HUES64 (cell line): Measurements from ENCODE around the gene SLIT1.

Experiments used
- H3K27ac ChIP-seq: 2 replicates; pipeline ENCODE4 v1.7.0; 2013; ENCODE audit warnings: low read depth, low read length, inconsistent platforms
- H3K27me3 ChIP-seq: 2 replicates; pipeline ENCODE4 v1.6.1; 2013; ENCODE audit warnings: mild to moderate bottlenecking, low read length; ENCODE audit not compliant: insufficient read depth
- H3K36me3 ChIP-seq: 2 replicates; pipeline ENCODE4 v1.6.1; 2013; ENCODE audit warnings: mild to moderate bottlenecking, low read length; ENCODE audit not compliant: insufficient read depth
- H3K4me1 ChIP-seq: 2 replicates; pipeline ENCODE4 v1.6.1; 2013; ENCODE audit warnings: mild to moderate bottlenecking, low read length, moderate library complexity; ENCODE audit not compliant: insufficient read depth
- H3K4me3 ChIP-seq: 2 replicates; pipeline ENCODE4 v1.5.1; 2013; ENCODE audit warnings: mild to moderate bottlenecking, low read length, moderate library complexity
- H3K9ac ChIP-seq: 2 replicates; pipeline ENCODE4 v1.6.1; 2013; ENCODE audit warnings: mild to moderate bottlenecking, low read depth, low read length
- H3K9me3 ChIP-seq: 2 replicates; pipeline ENCODE4 v1.6.1; 2013; ENCODE audit warnings: low read depth, low read length; ENCODE audit not compliant: insufficient read depth
- WGBS: fragments of 150-250, 120-280 bp; methylation state at CpG from one replicate; pipeline ENCODE4 v1.1.7; 2013; ENCODE audit warnings: missing lambda C conversion rate; 5-methylcytosine and 5-hydroxymethylcytosine counted together

The SLIT1 gene

GRCh38 chr10:97128039-97128492 lies 57.7 kb downstream of the SLIT1 start:
- H3K4me1 ChIP-seq: no peaks in the 10 kb centered on the region
- no peaks in the 10 kb centered on the region for H3K36me3 ChIP-seq
- H3K9me3 ChIP-seq: no peaks in the 10 kb centered on the region
- 82% methylated on average over 11 of the region's 11 CpGs for WGBS
- H3K27me3 ChIP-seq: no peaks in the 10 kb centered on the region
- no peak overlapping the region for H3K9ac ChIP-seq
- H3K27ac ChIP-seq: no peak overlapping the region
- H3K4me3 ChIP-seq: no peak overlapping the region

GRCh38 chr10:97127509-97127908 lies 58.2 kb downstream of the SLIT1 start:
- Histone ChIP-seq H3K27ac (no peak overlapping the region), H3K36me3 (no peaks in the 10 kb centered on the region), H3K4me1 (no peaks in the 10 kb centered on the region), H3K9ac (no peak overlapping the region), H3K9me3 (no peaks in the 10 kb centered on the region), H3K4me3 (no peak overlapping the region), H3K27me3 (no peaks in the 10 kb centered on the region)
- WGBS: 94% methylated on average over 6 of the region's 7 CpGs

- Histone ChIP-seq H3K27me3 (no peaks in the 10 kb centered on the region), H3K27ac (no peak overlapping the region), H3K4me1 (no peaks in the 10 kb centered on the region), H3K36me3 (no peaks in the 10 kb centered on the region), H3K4me3 (no peak overlapping the region), H3K9me3 (no peaks in the 10 kb centered on the region), H3K9ac (no peak overlapping the region)
- WGBS: 71% methylated on average over 5 of the region's 5 CpGs
Measured at GRCh38 chr10:97124211-97124610, 61.5 kb downstream of the SLIT1 start.

- no peak overlapping the region for H3K27ac ChIP-seq
- 89% methylated on average over 4 of the region's 5 CpGs for WGBS
- H3K9ac ChIP-seq: no peak overlapping the region
- no peaks in the 10 kb centered on the region for H3K4me1 ChIP-seq
- no peak overlapping the region for H3K4me3 ChIP-seq
- H3K9me3 ChIP-seq: no peaks in the 10 kb centered on the region
- H3K36me3 ChIP-seq: no peaks in the 10 kb centered on the region
- no peaks in the 10 kb centered on the region for H3K27me3 ChIP-seq
Measured at GRCh38 chr10:97123765-97124164, 62.0 kb downstream of the SLIT1 start.

- Histone ChIP-seq H3K9ac (no peak overlapping the region), H3K4me3 (no peak overlapping the region), H3K27ac (no peak overlapping the region), H3K4me1 (no peaks in the 10 kb centered on the region), H3K36me3 (no peaks in the 10 kb centered on the region), H3K9me3 (no peaks in the 10 kb centered on the region), H3K27me3 (no peaks in the 10 kb centered on the region)
- 89% methylated on average over 4 of the region's 4 CpGs for WGBS
Measured at GRCh38 chr10:97121041-97121440, 64.7 kb downstream of the SLIT1 start.

GRCh38 chr10:97120370-97120769 lies 65.4 kb downstream of the SLIT1 start:
- no peak overlapping the region for H3K4me3 ChIP-seq
- H3K27me3 ChIP-seq: no peaks in the 10 kb centered on the region
- H3K4me1 ChIP-seq: no peaks in the 10 kb centered on the region
- no peak overlapping the region for H3K9ac ChIP-seq
- no peak overlapping the region for H3K27ac ChIP-seq
- 91% methylated on average over 15 of the region's 15 CpGs for WGBS
- H3K9me3 ChIP-seq: no peaks in the 10 kb centered on the region
- H3K36me3 ChIP-seq: no peaks in the 10 kb centered on the region

- H3K9me3 ChIP-seq: no peaks in the 10 kb centered on the region
- no peaks in the 10 kb centered on the region for H3K4me1 ChIP-seq
- no peaks in the 10 kb centered on the region for H3K27me3 ChIP-seq
- no peaks in the 10 kb centered on the region for H3K36me3 ChIP-seq
- 90% methylated on average over 20 of the region's 20 CpGs for WGBS
- no peak overlapping the region for H3K4me3 ChIP-seq
- no peak overlapping the region for H3K9ac ChIP-seq
- H3K27ac ChIP-seq: no peak overlapping the region
Measured at GRCh38 chr10:97119058-97119745, 66.6 kb downstream of the SLIT1 start.

- H3K4me3 ChIP-seq: no peak overlapping the region
- H3K9ac ChIP-seq: no peak overlapping the region
- no peak overlapping the region for H3K27ac ChIP-seq
- no peaks in the 10 kb centered on the region for H3K27me3 ChIP-seq
- 42% methylated on average over 2 of the region's 3 CpGs for WGBS
- no peaks in the 10 kb centered on the region for H3K36me3 ChIP-seq
- H3K4me1 ChIP-seq: no peaks in the 10 kb centered on the region
- no peaks in the 10 kb centered on the region for H3K9me3 ChIP-seq
Measured at GRCh38 chr10:97117372-97117771, 68.4 kb downstream of the SLIT1 start.

GRCh38 chr10:97116462-97117162 lies 69.1 kb downstream of the SLIT1 start:
- no peaks in the 10 kb centered on the region for H3K4me1 ChIP-seq
- no peaks in the 10 kb centered on the region for H3K27me3 ChIP-seq
- no peaks in the 10 kb centered on the region for H3K9me3 ChIP-seq
- WGBS: 91% methylated on average over 7 of the region's 7 CpGs
- H3K27ac ChIP-seq: no peak overlapping the region
- no peak overlapping the region for H3K4me3 ChIP-seq
- H3K36me3 ChIP-seq: no peaks in the 10 kb centered on the region
- no peak overlapping the region for H3K9ac ChIP-seq

- no peaks in the 10 kb centered on the region for H3K4me1 ChIP-seq
- no peaks in the 10 kb centered on the region for H3K27me3 ChIP-seq
- WGBS: 89% methylated on average over 2 of the region's 2 CpGs
- H3K9ac ChIP-seq: no peak overlapping the region
- no peaks in the 10 kb centered on the region for H3K9me3 ChIP-seq
- H3K27ac ChIP-seq: no peak overlapping the region
- no peaks in the 10 kb centered on the region for H3K36me3 ChIP-seq
- no peak overlapping the region for H3K4me3 ChIP-seq
Measured at GRCh38 chr10:97115846-97116245, 69.9 kb downstream of the SLIT1 start.

GRCh38 chr10:97111615-97112014 lies 74.1 kb downstream of the SLIT1 start:
- Histone ChIP-seq H3K9me3 (no peaks in the 10 kb centered on the region), H3K4me3 (no peak overlapping the region), H3K27me3 (no peaks in the 10 kb centered on the region), H3K4me1 (peaks cover 7% of the 10 kb centered on the region), H3K9ac (no peak overlapping the region), H3K27ac (no peak overlapping the region), H3K36me3 (no peaks in the 10 kb centered on the region)
- WGBS: 82% methylated on average over 11 of the region's 11 CpGs
